ENCODE results near the gene TMEM178B.

GRCh38 chr7:141097430-141097829 lies 23.6 kb downstream of the TMEM178B start:
- TF ChIP-seq ZNF274 (IDR thresholded peaks at IDR 0.05; ENCODE audit: low read depth, low read length), result no peak
- TF ChIP-seq YY1 (IDR thresholded peaks at IDR 0.05; ENCODE audit: insufficient read depth, insufficient read length), result no peak
- TF ChIP-seq SUZ12 (IDR thresholded peaks at IDR 0.05; ENCODE audit: extremely low read depth, insufficient read depth, insufficient read length), result no peak

All from NT2/D1 (cell line).